Stimulated activated naive CD4-positive, alpha-beta T cell treated with Interleukin-2 at 50 U/mL for 16 hours (primary cell): ENCODE results near the gene OCSTAMP.

Experiments used
- DNase-seq: peaks from one replicate; lab custom pipeline; 2025; lab: John Stamatoyannopoulos, UW

Gene OCSTAMP

DNA sequence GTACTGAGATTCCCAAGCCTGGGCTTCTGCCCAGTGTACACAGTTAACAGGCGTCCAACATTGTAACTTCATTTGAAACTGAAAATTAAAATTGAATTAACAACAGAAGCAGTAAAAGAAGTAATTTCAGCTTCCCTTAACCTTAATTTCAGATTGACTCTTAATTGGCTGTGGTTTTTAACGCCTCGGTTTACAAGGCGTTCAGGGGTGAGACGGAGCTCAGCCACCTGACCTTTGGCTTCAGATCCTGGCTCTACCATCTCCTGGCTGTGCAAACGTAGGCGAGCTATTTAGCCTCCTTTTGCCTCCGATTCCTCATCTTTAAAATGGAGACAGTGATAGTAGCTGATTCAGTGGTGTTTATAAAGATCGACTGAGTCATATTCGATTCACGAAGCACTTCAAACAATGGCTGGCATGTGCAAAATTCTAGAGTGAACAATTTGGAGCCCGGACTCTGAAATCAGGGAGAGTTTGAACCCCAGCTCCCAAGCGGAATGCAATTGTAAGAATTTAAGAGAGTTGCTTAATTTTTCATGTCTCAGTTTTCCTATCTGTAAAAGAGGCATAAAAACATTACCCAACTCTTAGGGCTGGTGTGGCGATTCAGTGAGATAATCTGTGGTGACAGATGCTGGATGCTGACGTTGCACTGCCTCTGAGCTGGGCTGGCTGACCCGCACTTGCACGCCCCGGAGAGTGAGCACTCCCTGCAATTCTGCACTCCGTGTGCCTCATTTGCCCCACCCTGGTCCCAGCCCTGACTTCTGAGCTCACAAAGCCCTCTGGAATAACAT, 23.5 kb upstream of the OCSTAMP start:
- no peak for DNase-seq

GRCh38 chr20:46573234-46573633, 22.8 kb upstream of the OCSTAMP start:
- DNase-seq, result no peak

- DNase-seq, result no peak
These were observed 22.3 kb upstream of the OCSTAMP start for GRCh38 chr20:46572790-46573189.

DNA sequence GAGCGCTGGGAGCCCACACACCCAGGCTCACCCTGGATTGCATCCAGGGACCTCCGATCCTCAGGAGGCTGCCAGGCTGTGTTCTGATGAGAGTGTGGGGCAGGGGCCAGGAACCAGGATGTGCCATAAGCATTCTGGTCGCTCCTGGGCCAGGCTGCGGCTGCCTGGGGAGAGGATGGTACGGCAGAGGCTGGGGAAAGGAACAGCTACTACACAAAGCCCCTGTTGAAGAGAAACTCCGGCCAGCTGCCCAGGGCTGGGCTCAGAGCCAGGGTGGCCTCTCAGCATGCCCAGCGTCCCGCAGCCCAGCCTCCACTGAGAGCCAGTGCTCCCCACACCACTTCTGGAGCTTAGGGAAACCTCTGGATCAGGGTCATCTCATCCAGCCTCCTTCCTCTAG, 21.7 kb upstream of the OCSTAMP start:
- DNase-seq, result no peak

GRCh38 chr20:46571418-46571817, 21.0 kb upstream of the OCSTAMP start:
- DNase-seq, result no peak

GRCh38 chr20:46570956-46571355, 20.5 kb upstream of the OCSTAMP start:
- DNase-seq, result no peak

DNA sequence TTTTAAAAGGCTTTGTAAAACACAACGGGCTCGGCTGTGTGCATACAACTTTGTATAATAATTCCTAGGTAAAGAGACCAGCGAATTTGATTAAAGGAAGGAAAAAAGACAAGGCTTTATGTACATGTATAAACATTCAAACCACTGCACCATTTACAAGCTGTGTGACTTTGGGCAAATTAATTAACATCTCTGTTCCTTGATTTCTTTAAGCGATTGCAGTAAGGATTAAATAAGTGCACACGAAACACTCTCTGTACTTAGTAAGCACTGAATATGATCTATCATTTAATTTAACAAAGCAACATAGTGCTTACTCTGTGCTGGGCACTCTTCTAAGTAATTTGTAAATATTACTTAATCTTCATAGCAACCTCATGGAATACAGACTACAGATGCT, 19.5 kb upstream of the OCSTAMP start:
- DNase-seq, result no peak

DNA sequence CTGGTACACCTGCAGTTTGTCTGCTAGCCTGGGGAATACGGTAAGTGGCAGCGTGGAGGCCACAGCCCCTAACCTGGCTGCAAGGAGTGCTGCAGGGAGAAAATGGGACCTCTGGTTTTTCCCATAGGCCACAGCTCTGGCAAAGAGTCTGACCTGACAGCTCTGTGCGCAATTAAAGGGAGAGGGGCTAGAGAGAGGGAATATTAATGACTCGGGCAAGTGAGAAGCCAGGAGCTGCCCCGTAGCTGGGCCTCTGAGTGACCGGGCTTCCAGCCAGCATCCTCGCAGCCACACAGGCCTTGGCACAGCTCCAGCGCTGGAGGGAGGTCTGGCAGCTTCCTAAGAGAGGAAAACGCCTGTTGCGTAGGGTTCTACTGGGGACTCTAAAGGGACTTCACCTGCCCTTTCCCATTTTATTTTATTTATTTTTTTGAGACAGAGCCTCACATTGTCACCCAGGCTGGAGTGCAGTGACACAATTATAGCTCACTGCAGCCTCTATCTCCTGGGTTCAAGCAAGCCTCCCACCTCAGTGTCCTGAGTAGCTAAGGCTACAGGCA, 18.2 kb upstream of the OCSTAMP start:
- no peak for DNase-seq

DNA sequence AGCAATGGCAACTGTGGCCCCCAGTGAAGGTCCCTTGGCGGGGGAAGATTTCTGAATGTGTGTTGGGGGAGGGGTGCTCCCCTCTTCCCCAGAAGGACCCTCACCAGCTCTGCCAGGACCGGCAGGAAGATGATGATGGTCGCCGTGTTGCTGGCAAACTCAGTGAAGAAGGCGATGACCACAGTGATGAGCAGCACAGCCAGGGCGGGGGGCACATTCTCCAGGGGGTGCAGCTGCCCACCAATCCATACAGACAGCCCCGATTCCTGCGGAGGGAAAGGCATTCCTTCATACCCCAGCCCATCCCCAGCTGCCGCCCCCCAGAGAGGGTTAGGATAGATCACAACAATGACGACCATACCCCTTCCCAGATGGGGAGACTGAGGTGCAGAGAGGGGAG, 15.7 kb upstream of the OCSTAMP start:
- no peak for DNase-seq

- DNase-seq, result no peak
These were observed 13.9 kb upstream of the OCSTAMP start for GRCh38 chr20:46564241-46564957.

- no peak for DNase-seq
These were observed 13.4 kb upstream of the OCSTAMP start for GRCh38 chr20:46563860-46564221.

- no peak for DNase-seq
These were observed 12.9 kb upstream of the OCSTAMP start for GRCh38 chr20:46563170-46563859.

GRCh38 chr20:46562373-46563169, 12.1 kb upstream of the OCSTAMP start:
- DNase-seq, result peak; percentile 30

DNA sequence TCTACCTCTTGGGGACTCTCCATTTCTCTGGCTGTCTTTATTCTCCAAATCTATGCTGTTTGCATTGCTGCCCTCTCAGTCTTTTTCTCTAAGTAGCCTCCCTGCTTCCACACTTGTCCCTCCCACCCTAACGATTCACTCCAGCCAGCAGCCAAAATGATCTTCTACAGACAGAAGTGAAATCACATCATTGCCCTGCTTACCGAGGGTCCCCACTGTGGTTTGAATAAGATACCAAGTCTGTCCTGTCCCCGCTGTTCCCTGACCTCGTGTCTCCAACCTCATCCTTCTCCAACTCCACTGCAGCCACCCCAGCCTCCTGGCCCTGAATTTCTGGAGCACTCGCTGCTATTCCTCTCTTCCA, 11.5 kb upstream of the OCSTAMP start:
- no peak for DNase-seq

- no peak for DNase-seq
These were observed 9.4 kb upstream of the OCSTAMP start for GRCh38 chr20:46559685-46560440.

GRCh38 chr20:46559001-46559400, 8.5 kb upstream of the OCSTAMP start:
- DNase-seq, result no peak

DNA sequence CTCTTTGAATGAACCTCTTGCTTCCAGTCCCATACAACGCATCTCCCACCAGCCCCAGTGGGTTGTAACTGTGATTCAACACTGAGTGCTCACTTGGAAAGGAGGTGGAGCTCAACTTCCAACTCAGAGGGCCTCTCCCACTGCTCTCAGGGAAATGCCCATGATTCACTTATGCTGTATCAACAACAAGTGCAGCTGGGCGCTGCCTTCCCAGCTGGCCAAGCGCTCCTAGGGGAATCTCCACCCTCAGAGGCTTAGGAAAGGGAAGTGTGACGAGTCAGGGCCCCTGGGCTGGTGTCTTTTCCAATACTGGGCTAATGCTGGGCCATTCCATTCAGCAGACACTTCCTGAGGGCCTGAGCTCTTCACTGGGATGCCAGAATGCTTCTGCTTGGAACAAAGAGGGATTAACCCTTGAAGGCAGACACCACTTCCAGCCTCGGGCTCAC, 8.1 kb upstream of the OCSTAMP start:
- peak; percentile 59 for DNase-seq

DNA sequence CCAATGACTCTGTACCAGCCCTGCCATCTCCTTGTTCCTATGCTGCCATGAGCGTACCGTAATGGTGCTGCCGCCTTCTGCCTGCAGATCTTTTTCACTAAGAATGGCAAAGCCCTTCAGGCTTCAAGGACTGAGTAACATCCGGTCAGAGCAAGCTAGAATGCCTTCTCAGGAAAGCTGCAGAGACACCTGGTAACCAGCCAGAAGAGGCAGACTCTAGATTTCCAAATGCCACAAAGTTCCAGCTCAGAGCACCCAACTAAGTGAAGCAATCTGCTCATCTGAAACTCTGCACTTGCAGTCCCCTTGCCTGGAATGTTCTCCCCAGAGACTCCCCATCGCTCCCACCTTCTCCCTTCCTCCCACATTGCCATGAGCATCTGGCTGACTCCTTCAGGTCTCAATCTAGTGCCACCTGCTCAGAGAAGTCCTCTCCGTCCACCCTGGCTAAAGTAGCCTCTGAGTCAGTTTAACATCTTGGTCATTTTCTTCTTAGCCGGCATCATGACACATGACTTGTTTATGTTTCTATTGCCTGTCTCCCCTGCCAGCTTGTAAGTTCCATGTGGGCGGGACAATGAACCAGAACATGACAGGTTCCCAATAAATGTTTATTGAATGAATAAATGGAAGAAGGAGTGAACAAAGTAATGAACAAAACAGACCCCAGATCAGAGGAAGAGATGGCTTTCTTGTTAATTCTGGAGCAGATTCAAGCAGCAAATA, 6.9 kb upstream of the OCSTAMP start:
- DNase-seq, result no peak

DNA sequence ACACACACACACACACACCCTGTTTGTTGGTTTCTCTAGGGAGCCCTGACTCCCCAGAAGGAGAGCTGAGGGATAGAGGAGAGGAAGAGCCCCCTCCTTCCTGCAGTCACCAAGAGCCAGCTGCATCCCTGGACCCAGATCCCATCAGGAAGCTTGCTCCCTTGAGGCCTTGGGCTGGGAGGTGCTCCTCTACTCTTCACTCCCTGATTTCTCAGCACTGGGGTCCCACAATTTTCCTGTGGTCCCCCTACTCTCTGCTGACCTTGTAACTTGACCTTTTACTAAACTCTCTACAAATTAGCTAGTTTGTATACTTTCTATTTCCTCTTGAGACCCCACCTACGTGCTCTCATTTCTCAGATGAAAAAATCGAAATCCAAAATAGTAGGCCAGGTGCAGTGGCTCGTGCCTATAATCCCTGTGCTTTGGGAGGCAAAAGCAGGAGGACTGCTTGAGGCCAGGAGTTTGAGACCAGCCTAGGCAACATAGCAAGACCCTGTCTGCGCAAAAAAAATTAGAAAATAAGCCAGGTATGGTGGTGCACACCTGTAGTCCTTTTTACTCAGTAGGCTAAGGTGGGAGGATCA, 5.0 kb upstream of the OCSTAMP start:
- DNase-seq, result no peak

DNA sequence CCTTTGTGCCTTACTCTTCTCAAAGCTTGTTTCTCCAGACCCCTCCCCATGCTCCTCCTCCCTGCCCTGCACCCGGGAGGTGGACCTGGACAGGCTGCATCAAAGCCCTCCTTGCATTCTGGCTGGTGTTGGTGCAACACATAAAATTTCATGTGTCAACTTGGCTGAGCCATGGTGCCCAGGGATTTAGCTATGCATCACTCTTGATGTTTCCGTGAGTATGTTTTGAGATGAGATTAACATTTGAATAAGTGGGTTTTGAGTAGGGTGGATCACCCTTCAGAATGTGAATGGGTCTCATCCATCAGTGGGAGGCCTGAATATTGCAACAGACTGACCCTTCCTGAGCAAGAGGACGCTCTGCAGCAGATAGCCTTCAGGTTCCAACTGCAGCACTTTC, 4.4 kb upstream of the OCSTAMP start:
- no peak for DNase-seq
